CD14-positive monocyte (primary cell): ENCODE results near the gene HTRA3. TPM values are rescaled to one million over a fixed set of nuclear protein-coding genes. Genes with fewer than 3 reads are reported as not detected.

ENCODE experiments used
- DNase-seq, 3 donors: peaks; one replicate each; pipeline ENCODE4 v3.0.0-alpha.2; 2011 to 2022
- H2AFZ ChIP-seq: 2 replicates; pipeline ENCODE4 v1.6.0; 2012; ENCODE audit warnings: mild to moderate bottlenecking, low read depth, low read length, inconsistent platforms; ENCODE audit not compliant: insufficient read depth, poor library complexity, severe bottlenecking
- H3K27ac ChIP-seq, 2 donors: 1 replicate in 1 of 2; 2 replicates in 1 of 2; pipeline ENCODE4 v1.5.1; 2012 to 2013; ENCODE audit warnings: low read length in 2 of 2, control low read depth in 1 of 2, inconsistent platforms in 1 of 2, low read depth in 1 of 2, mild to moderate bottlenecking in 1 of 2
- H3K27me3 ChIP-seq, 2 donors: one replicate each; pipeline versions ENCODE4 v1.6.0 to v1.6.1; 2011 to 2013; ENCODE audit warnings: low read length in 2 of 2; ENCODE audit not compliant: control insufficient read depth in 2 of 2, insufficient read depth in 2 of 2
- H3K36me3 ChIP-seq, 2 donors: replicated peaks in 1 of 2; 1 replicate in 1 of 2; 2 replicates in 1 of 2; pipeline versions ENCODE4 v1.5.1 to v1.6.1; 2012 to 2013; ENCODE audit warnings: low read length in 2 of 2, control low read depth in 1 of 2, inconsistent platforms in 1 of 2, mild to moderate bottlenecking in 1 of 2; ENCODE audit not compliant: insufficient read depth in 2 of 2, control insufficient read depth in 1 of 2
- H3K4me1 ChIP-seq, 2 donors: 1 replicate in 1 of 2; 2 replicates in 1 of 2; pipeline versions ENCODE4 v1.5.1 to v1.6.1; 2012 to 2013; ENCODE audit warnings: low read length in 2 of 2, control low read depth in 1 of 2, inconsistent platforms in 1 of 2, mild to moderate bottlenecking in 1 of 2, moderate library complexity in 1 of 2; ENCODE audit not compliant: insufficient read depth in 2 of 2, control insufficient read depth in 1 of 2
- H3K4me2 ChIP-seq: replicated peaks from 2 replicates; pipeline ENCODE3; 2012; ENCODE audit warnings: low read length, moderate library complexity, mild to moderate bottlenecking; ENCODE audit not compliant: poor library complexity, severe bottlenecking; ENCODE audit errors: extremely low read depth
- H3K4me3 ChIP-seq, 3 experiments: fragments of 200-600 bp in 1 of 3; sonication (generic) in 1 of 3; replicated peaks in 1 of 3; 1 replicate in 2 of 3; 2 replicates in 1 of 3; pipeline ENCODE4 v1.5.1; 2011 to 2013; ENCODE audit warnings: low read length in 3 of 3, mild to moderate bottlenecking in 3 of 3, control low read depth in 2 of 3, low read depth in 2 of 3, inconsistent platforms in 1 of 3, moderate library complexity in 1 of 3
- H3K79me2 ChIP-seq: 2 replicates; pipeline ENCODE4 v1.6.0; 2012; ENCODE audit warnings: mild to moderate bottlenecking, control low read depth, inconsistent platforms, low read length, moderate library complexity; ENCODE audit not compliant: insufficient read depth
- H3K9ac ChIP-seq: 2 replicates; pipeline ENCODE4 v1.6.0; 2017; ENCODE audit warnings: low read length, mild to moderate bottlenecking; ENCODE audit not compliant: insufficient read depth, poor library complexity, severe bottlenecking
- H3K9me3 ChIP-seq, 2 donors: replicated peaks in 1 of 2; 1 replicate in 1 of 2; 2 replicates in 1 of 2; pipeline versions ENCODE4 v1.5.1 to v1.6.1; 2012 to 2013; ENCODE audit warnings: low read length in 2 of 2, control low read depth in 1 of 2; ENCODE audit not compliant: control insufficient read depth in 1 of 2, insufficient read depth in 1 of 2
- H4K20me1 ChIP-seq: 2 replicates; pipeline ENCODE4 v1.6.0; 2012; ENCODE audit warnings: mild to moderate bottlenecking, low read length, control low read depth, moderate library complexity; ENCODE audit not compliant: insufficient read depth
- H3K27ac Mint-ChIP-seq, 7 donors: one replicate each; pipeline ENCODE4 v1.8.0; 2020; ENCODE audit warnings: mild to moderate bottlenecking in 7 of 7, mixed read lengths in 7 of 7, moderate library complexity in 6 of 7, inconsistent platforms in 2 of 7
- H3K27me3 Mint-ChIP-seq, 3 donors: one replicate each; pipeline ENCODE4 v1.8.0; 2021 to 2022; ENCODE audit warnings: low read depth in 3 of 3, mild to moderate bottlenecking in 3 of 3, mixed read lengths in 3 of 3, moderate library complexity in 3 of 3, inconsistent platforms in 1 of 3
- H3K36me3 Mint-ChIP-seq, 2 donors: one replicate each; pipeline ENCODE4 v1.8.0; 2020; ENCODE audit warnings: mixed read lengths in 2 of 2, inconsistent platforms in 1 of 2, mild to moderate bottlenecking in 1 of 2
- H3K4me1 Mint-ChIP-seq: one replicate; pipeline ENCODE4 v1.8.0; 2020; ENCODE audit warnings: mild to moderate bottlenecking, mixed read lengths
- H3K4me3 Mint-ChIP-seq, 2 donors: one replicate each; pipeline ENCODE4 v1.8.0; 2020; ENCODE audit warnings: mild to moderate bottlenecking in 2 of 2, mixed read lengths in 2 of 2, moderate library complexity in 1 of 2
- H3K9me3 Mint-ChIP-seq, 7 donors: one replicate each; pipeline ENCODE4 v1.8.0; 2020 to 2022; ENCODE audit warnings: mixed read lengths in 7 of 7, mild to moderate bottlenecking in 6 of 7, moderate library complexity in 6 of 7, inconsistent platforms in 2 of 7
- WGBS: methylation state at CpG from one replicate; pipeline ENCODE4 v1.1.5; 2013; ENCODE audit warnings: missing lambda C conversion rate; ENCODE audit not compliant: insufficient coverage; 5-methylcytosine and 5-hydroxymethylcytosine counted together
- intact Hi-C, 2 donors: fragments of 100-400 bp; cut with micrococcal nuclease; formaldehyde crosslinking; loops; one replicate each; pipeline versions ENCODE4 v1.15.0 to v1.15.1; 2023
- polyA plus RNA-seq, 3 donors: library from polyadenylated mRNA; depleted of rRNA in 1 of 3; unstranded in 2 of 3; stranded (reverse) in 1 of 3; fragments of 300-500 nt in 2 of 3; fragments of >200 nt in 1 of 3; fragmentation: Illumina TruSeq in 2 of 3; gene quantifications; 1 replicate in 2 of 3; 2 replicates in 1 of 3; pipeline ENCODE4 v1.2.3, GENCODE V29; 2012 to 2021
- TF ChIP-seq, protein P1 (sequence below): fragments of 200-600 bp; IDR thresholded peaks from one replicate; pipeline ENCODE4 v1.8.0; 2022; ENCODE audit warnings: antibody characterized with exemption, mild to moderate bottlenecking

Gene HTRA3
- polyA plus RNA-seq, 3 donors, result not detected

DNA sequence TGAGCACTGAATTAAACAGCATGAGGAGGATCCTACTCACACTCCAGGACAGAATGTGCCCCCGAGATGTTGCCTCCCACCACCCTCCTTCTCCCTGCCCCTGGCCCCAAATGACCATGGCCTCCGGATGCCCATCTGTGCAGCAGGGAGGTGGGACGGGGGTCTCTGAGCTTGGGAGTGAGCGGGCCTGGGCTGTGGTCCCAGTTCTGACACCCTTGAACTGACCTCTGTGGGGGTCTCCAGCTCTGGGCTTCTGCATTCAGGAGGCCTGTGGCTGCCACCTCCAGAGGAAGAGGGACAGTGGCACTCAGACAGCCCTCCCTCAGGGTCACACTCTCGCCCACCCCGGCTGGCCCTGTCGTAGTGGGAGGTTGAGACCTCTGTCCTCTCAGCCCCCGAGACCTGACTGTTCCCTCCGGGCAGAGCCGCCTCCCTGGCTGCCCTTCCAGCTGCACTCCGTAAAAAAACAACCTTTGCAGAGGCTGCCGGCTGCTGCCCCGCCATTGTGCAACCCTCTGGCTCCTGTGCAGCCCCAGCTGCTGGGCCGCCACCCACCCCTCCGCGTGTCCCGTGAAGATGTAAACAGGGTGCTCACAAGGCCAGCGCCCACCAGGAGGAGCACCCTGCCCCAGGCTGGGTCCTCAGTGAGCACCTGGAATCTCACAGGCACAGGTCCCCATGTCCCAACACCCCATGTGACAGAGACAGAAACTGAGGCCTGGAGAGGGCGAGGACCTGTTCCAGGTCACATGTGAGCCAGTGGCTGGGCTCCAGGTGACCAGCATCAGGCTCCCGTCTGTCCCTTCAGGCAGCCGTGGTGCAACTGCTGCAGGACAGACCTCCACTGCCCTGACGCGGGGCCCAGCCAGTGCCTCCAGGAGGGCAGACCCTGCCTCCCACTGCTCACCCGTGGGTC is 39.6 kb downstream of the HTRA3 start:
- WGBS, result 67% methylated on average over 18 of the region's 24 CpGs
- H3K27me3 ChIP-seq, result no peaks in the 10 kb centered on the region
- Mint-ChIP-seq H3K27ac (no peak overlapping the region), H3K4me3 (no peak overlapping the region), H3K4me1 (no peaks in the 10 kb centered on the region), H3K27me3 (peaks cover 0 to 5% (median 3%) of the 10 kb centered on the region in 3 donors), H3K36me3 (no peaks in the 10 kb centered on the region), H3K9me3 (peaks cover 0 to 7% (median 0%) of the 10 kb centered on the region in 7 donors)
- no peak overlapping the region for H3K4me2 ChIP-seq
- H3K4me3 ChIP-seq, result no peak overlapping the region
- no peaks in the 10 kb centered on the region for H3K79me2 ChIP-seq
- no peaks in the 10 kb centered on the region for H4K20me1 ChIP-seq
- no peak overlapping the region for H3K9ac ChIP-seq
- no peaks in the 10 kb centered on the region for H3K4me1 ChIP-seq
- H3K27ac ChIP-seq, result no peak overlapping the region
- DNase-seq, result no peak
- no peak overlapping the region for H2AFZ ChIP-seq
- no peaks in the 10 kb centered on the region for H3K9me3 ChIP-seq
- H3K36me3 ChIP-seq, result no peaks in the 10 kb centered on the region
- intact Hi-C loops, result no loop called here
- TF ChIP-seq, protein P1, sequence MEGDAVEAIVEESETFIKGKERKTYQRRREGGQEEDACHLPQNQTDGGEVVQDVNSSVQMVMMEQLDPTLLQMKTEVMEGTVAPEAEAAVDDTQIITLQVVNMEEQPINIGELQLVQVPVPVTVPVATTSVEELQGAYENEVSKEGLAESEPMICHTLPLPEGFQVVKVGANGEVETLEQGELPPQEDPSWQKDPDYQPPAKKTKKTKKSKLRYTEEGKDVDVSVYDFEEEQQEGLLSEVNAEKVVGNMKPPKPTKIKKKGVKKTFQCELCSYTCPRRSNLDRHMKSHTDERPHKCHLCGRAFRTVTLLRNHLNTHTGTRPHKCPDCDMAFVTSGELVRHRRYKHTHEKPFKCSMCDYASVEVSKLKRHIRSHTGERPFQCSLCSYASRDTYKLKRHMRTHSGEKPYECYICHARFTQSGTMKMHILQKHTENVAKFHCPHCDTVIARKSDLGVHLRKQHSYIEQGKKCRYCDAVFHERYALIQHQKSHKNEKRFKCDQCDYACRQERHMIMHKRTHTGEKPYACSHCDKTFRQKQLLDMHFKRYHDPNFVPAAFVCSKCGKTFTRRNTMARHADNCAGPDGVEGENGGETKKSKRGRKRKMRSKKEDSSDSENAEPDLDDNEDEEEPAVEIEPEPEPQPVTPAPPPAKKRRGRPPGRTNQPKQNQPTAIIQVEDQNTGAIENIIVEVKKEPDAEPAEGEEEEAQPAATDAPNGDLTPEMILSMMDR, result no peak

DNA sequence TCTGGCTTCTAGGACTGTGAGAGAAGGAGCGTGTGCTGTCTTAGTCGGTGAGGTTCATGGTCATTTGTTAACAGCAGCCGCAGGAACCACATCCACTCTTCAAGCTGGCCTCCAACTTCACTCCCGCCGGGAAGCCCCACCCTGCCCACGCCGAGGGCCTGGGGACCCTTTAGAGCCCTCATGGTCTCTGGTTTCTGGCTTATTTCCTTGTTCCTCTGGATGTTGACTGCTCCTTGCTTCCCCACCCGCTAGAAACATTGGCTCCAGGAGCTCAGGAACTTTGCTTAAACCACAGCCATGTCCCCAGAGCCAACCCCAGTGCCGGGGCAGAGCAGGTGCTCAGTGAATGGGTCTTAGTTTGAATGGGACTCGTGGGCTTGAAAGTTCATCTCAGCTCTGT is 40.8 kb downstream of the HTRA3 start:
- Mint-ChIP-seq H3K4me1 (peaks cover 3% of the 10 kb centered on the region), H3K9me3 (peaks cover 0 to 7% (median 0%) of the 10 kb centered on the region in 7 donors), H3K36me3 (no peaks in the 10 kb centered on the region), H3K27me3 (peaks cover 0 to 5% (median 3%) of the 10 kb centered on the region in 3 donors), H3K4me3 (no peak overlapping the region), H3K27ac (no peak overlapping the region)
- no peak for DNase-seq
- TF ChIP-seq, protein P1, result no peak
- H3K79me2 ChIP-seq, result no peaks in the 10 kb centered on the region
- intact Hi-C loops, result no loop called here
- no peaks in the 10 kb centered on the region for H3K9me3 ChIP-seq
- peaks cover under 1% of the 10 kb centered on the region in 2 donors for H3K4me1 ChIP-seq
- no peak overlapping the region for H3K9ac ChIP-seq
- H4K20me1 ChIP-seq, result no peaks in the 10 kb centered on the region
- no peak overlapping the region for H2AFZ ChIP-seq
- H3K36me3 ChIP-seq, result no peaks in the 10 kb centered on the region
- H3K4me2 ChIP-seq, result no peak overlapping the region
- H3K4me3 ChIP-seq, result no peak overlapping the region
- H3K27me3 ChIP-seq, result no peaks in the 10 kb centered on the region
- 85% methylated on average over 8 of the region's 10 CpGs for WGBS
- H3K27ac ChIP-seq, result no peak overlapping the region
